ENCODE data around the gene SPIRE1.
"Not testable (repeated sequence)": the region's sequence is repeated elsewhere in the genome, so short reads cannot be mapped to it uniquely, and the experiment has no call there.

SPIRE1 gene

DNA sequence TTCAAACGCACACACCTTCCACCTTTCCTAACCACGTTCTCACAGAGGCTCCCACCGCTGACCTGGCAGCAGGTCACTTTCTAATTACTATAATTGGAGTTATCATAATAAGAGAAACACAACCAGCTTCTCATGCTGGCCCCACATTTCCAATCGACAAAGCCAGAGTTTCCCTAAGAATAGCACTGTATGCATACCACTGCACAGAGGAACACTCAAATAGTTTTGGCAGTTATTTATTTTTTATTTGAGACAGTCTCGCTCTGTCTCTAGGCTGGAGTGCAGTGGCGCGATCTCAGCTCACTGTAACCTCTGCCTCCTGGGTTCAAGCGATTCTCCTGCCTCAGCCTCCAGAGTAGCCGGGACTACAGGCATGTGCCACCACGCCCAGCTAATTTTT lies 176.0 kb downstream of the SPIRE1 start:
- DNase-seq, result not testable (repeated sequence)

DNA sequence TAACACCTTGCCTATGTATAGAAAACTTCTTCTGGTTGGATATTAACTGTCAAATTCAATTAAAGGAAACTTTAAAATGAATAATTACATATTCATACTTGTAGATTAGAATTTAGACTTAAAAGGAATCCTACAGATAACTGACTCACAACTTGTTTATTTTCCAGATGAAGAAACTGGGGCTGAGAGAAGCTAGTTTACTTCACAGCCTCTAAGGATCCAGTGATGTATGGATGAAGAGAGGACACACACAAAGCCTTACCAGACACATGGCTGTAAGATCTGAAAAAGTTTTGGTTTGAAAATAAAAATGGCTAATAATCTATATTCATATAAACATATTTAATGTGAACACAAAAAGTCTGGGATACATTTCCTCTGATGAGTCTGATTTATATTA lies 177.9 kb downstream of the SPIRE1 start:
- no peak for DNase-seq

DNA sequence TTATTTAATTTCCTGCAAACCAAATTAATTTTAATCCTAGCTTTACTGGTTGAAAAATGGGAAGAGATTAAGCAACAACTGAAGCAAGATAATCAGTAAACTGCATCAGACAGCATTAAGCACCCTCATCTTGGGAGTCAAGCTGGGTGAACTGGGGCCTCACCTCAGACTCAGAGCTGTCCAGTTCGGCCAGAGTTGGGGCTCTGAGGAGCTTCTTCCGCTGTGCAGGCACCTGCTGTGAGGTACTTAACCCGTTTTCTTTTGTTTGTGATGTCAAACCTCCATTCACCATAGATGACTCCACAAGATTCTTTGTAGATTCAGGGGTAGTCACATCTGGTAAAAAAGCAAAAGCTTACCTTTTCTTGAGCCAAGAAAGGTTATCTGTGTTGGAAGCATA lies 178.4 kb downstream of the SPIRE1 start:
- DNase-seq, result no peak

DNA sequence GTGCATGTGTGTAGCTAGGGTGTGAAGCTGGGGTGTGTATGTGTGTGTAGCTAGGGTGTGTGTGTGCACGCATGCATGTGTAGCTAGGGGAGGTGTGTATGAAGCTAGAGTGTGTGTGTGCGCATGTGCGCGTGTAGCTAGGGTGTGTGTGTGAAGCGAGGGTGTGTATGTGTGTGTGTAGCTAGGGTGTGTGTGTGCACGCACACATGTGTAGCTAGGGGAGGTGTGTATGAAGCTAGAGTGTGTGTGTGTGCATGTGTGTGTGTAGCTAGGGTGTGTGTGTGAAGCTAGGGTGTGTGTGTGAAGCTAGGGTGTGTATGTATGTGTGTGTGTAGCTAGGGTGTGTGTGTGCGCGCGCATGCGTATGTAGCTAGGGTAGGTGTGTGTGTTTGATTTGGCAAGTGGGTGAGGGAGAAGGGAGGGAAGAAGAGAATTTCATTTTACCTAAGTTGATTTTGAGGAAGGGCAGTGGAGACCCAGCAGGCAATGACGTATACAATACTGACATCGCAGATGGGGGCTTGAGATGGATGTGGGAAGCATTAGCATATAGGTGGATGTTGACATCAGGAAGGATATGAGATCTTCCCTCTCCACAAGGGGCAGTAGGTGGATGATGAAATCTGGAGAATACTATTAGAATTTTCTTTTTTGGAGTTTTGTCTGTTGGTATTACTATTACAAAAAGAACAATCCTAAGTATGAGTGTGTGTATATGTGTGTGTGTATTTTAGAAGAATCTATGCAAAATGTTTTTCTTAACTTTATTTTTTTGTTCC lies 179.4 kb downstream of the SPIRE1 start:
- no peak for DNase-seq

DNA sequence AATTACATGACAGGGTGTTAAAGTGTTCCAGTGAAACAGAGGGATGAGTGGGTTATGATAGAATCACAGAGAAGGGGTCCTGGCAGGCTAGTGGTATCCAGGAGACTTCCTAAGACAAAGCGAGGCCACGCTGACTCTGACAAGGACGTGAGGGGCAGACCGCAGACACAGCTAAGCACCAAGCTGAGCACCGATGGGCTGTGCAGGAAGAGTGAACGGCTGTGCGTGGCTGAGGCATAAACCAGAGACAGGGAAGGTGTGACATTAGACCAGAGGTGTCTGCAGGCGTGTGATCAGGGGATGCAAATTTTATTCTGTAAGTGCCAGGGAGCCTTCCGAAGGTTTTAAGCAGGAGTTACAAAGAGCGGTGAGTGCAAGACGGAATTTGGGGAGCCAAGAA lies 180.3 kb downstream of the SPIRE1 start:
- no peak for DNase-seq

DNA sequence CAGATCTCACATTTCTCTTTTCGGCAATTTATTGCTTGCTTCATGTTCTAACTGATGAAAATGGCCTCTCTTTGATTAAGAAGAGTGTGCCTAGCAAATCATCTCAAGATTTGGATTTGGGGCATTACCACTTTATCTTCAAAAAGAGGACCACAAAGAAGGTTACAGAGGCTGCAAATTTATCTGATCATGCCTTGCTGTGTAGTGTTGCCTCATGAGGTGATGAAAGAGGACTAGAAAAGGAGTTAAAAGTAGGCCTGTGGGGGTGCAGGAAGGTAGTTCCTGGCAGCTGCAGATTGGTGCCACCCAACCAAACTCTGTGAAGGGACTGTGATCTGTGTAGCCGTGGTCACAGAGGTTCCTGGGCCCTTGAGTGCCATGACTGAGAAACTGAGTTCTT lies 181.0 kb downstream of the SPIRE1 start:
- no peak for DNase-seq

DNA sequence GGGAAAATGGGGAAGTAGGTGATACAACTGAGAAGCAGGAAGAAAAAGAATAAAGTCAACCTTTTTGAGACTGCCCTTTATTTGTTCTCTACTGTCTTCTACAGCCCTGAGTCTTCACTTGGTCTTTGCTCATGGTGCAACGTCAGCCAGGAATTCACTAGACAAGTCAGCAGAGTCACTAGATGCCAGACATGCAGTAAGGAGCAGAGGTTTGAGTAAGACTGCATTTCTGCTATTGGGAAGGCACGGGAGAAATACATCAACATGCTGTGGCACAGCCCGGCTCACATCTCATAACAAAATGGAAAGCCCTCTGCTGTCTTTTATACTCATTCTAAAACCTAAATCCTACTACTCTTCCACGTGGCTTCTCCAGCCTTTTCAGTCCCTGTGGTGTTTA lies 183.0 kb downstream of the SPIRE1 start:
- no peak for DNase-seq

DNA sequence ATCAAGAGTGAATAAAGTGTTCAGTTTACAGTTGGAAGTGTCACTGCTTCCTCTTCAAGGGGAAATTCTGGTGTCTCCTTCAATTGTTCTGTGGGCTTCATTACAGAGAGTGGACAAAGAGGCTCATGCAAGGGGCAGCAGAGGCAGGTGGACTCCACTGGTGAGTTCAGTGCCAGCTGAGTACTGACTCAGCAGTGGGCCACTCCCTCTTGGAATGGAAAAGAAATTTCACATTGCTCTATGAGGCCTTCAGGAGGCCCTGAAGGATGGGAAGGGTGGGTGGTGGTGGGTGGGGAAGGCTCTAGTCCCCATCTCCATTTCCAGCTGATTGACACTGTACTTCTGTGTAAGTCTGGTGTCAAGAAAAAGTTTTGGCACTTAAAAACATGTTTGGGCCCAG lies 183.8 kb downstream of the SPIRE1 start:
- DNase-seq, result no peak

DNA sequence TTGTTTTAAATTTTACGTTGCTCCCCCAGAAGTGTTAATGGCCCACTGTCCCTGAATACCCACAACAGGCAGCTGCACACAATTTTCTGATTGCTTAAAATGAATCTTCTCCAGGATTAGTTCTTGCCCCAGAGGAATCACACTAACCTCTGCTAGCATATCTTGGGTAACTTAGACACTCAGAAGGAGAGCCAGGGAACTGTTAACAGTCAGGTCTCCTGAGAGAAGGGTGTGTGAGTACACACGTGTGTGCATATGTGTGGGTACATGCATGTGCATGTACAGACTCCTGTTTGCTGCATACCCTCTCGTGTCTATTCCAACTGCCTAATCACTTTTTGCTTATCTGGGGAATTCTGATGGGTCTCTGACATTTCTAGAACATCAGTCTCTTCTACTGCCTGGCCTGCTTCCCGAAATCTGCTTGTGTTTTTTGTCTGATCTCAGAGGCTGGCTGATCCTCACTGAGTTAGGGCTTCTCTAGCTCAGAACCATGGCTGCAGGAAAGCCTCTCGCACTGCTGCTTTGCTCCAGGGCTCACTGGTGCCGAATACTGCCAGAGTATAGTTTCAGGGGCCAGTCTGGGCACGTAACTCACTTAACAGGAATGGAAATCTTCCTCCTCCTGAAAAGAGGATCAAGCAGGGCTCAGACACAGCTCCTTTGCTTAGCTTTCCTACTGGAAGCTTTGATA lies 187.4 kb downstream of the SPIRE1 start:
- DNase-seq, result no peak

DNA sequence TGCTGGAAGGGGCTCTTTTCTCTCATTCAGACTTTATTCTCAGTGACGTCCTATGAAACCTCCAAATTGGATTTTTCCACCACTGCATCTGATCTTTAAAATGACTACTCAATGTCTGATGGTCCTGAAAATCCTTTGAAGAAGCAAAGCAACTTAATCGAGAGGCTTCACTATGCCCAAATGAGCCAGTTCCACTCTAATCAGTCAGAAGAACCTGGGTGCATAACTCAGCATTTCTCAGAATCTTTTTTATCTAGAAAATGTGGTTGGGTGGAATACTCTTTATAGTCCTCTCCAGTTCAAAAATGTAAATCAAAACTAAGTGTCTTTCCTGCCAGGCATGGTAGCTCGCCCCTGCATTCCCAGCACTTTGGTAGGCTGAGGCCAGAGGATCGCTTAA lies 189.5 kb downstream of the SPIRE1 start:
- no peak for DNase-seq

DNA sequence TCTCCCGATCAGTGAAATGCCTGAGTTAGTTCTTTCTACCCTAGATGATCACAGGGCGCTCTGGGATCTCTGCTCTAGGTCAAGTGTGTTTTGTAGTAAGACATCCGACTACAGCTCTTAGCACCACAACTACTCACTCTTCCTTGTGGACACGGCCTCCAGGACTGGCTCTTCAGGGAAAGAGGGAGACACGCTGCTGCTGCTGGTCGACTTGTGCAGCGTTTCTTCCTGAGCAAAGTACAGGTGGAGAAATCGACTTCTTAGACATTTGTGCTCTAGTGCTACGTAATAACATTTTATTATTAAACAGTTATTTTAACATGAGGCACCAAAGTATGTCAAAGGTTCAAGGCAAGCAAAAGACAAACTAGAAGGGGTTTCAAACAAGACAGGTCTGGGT lies 193.2 kb downstream of the SPIRE1 start:
- no peak for DNase-seq

DNA sequence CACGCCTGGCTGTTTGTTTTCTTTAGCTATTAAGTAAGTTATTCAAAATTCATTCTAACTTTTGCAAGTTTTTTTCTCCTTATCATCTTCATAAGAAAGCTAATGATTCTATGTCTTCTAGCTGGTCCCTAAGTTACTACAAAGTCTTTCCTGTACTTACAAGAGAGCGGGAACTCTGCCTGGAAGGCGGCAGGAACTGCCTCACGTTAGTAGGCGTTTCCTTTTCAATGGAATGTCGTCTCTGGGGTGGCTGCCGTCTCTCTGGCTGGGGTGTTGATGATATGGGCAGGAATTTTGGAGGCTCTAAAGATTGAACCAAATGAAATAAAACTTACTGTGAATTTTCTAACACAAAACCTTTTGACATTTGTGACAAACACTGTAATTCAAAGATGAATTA lies 194.7 kb downstream of the SPIRE1 start:
- no peak for DNase-seq

DNA sequence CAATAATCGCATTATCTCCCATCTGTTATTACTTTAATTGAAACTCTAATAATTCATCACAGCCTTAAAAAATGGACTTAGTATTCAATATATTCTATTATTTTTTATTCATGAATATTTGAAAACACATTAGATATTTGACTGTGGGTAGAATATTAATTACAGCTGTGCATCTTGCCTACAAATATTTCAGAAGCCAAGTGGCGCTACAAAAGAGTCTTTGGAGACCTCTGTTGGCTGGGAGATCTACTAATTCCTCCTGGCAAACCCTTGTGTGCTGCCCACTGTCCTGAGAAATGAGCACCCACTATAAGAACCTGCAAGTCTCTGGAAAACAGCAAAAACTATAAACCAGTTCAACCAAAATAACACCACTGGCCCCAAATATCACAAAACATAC lies 195.7 kb downstream of the SPIRE1 start:
- DNase-seq, result no peak

DNA sequence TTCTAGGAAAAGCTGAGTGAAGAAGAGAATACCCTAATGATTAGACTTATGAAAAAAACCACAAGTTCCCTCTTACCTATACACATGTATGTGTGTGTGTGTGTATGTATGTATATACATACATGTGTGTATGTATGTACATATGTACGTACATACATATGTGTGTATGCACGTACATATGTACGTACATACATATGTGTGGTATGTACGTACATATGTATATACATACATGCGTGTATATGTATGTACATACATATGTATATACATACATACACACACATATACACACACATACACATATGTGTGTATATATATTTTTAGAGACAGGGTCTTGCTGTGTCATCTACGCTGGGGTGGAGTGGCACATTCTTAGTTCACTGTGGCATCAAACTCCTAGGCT lies 196.6 kb downstream of the SPIRE1 start:
- no peak for DNase-seq

DNA sequence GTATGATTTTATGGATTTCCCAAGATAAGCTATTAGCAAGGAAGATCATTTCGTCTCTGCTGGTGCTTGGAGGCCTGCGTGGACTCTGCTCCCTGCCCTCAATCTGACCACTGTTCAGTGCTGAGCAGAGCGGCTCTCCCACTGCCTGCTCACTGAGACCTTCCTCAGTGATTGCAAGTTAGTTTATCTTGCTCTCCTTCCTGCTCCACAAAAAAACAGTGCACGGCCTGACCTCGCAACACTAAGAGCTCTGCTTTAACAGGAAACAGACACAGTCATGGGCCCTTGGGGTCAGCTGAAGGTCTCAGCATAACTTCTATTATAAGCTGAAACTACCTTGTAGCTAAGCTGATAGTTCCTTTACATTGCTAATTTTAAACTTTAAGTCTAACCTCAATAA lies 197.0 kb downstream of the SPIRE1 start:
- DNase-seq, result no peak

DNA sequence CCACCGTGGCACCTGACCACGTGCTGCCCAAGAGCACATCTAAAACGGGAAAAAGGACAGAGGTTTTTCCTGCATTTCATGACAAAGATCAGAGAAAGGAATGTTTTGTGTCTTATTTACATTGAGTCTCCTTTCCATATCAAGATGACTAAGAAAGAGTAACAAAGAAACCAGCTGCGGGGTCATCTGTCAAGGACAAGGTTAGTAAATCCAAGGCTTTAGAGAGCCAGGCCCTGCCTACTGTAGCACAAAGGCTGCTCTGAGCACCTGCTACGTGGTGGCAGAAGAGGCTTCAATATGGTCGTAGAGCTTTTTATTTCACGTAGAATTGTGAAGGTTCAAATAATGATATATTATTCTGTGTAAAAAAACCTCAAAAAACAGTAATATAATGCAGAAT lies 199.1 kb downstream of the SPIRE1 start:
- DNase-seq, result no peak

DNA sequence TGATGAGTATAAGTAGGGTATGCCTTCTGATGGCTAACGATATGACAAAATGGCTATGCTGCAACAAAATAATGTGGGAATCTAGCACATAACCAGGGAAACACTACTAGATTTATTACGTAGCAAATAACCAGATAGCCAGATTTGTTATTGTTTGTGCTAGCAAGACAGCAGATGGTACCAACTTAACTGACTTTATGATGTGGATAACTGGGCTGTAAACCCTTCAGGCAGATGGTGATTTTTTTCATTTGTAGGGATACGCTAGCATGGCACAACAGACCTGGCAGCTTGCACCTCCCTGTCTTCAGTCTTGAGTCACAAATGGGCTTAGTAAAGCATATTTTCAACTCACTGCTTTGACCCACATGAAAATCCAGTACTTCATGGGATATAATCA lies 201.5 kb downstream of the SPIRE1 start:
- no peak for DNase-seq

DNA sequence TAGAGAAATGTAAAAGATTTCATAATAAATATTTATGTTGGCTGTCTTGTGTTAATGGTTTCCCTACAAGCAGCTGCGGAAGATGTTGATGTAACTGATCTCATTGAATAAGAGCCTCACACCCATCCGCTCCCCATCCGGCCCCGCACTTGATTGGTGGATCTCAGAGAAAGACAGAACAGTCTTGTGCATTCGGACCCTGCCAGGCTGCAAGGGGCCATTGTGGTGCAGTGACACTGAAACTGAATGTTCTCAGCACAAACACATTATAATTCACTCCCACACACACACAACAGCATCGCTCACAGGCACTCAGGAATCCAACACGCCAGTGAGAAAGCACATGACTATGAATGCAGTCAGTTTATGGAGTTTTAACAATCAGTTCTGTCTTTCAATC lies 202.4 kb downstream of the SPIRE1 start:
- no peak for DNase-seq

DNA sequence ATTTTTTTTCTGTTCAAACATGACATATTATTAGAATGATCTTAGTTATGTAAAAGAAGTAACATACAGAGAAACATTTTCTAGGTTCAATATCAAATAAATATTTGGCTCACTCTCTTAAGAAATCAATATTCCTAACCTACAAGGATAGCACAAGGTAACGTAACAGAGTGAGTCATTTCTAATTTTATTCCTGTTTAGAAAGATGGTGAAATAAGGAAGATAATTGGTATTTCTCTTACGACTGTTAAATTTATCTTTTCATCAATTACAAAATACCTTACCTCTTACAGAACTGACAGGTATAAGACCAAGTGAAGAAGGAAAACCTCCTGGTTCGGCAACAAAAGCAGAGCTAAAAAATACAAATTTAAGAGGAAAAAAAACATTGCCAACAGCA lies 205.1 kb downstream of the SPIRE1 start:
- DNase-seq, result no peak

DNA sequence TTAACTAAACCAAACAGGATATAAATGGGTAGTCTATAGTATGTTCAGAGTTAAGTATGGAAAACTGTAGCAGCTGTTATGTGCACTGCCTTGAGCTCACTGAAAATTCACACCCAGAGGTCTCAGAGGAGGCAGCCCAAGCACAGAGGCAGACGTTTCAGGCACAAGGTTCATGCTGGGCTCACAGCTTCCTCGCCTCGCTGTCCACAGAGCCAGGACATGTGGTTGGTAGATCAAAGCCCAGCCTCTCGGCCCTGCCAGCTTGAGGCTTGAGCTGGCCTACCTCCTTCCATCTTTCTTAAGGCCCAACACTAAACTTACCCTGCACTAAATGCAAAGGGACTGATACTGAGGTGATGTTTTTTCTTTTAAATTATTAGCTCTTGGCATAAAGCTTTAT lies 206.5 kb downstream of the SPIRE1 start:
- no peak for DNase-seq

DNA sequence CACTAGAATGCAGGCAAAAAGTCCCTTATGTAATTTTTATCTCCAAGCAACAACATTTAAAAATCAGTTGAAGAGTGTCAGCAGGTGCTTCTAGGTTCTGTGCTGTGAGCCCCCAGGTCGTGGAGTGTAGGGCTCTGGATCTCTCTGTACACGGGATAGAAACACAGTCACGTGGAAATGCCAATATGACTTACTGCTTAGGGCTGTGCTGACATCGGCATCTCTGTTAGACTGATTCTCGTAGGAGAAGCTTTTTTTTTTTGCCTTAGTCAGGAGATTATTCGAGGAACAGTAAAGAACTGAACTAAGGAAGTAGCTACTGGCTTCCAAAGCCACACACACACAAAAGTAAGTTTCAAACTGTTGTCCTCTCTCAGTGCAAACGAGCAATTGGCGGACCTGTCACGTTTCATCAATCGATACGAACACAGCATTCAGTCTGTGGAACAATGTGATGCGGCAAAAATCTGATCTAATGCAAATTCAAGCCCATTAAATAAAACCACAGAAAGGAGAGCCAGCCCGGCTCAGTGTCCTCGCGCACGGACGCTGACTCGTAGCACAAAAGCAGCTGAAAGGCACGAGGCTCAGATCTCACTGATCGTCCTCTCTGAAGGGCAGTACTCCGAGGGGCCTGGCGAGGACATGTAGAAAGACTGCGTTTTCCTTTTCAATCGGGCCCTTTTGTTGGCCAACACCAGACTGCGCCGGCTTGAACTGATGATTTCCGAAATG lies 208.7 kb downstream of the SPIRE1 start:
- no peak for DNase-seq

DNA sequence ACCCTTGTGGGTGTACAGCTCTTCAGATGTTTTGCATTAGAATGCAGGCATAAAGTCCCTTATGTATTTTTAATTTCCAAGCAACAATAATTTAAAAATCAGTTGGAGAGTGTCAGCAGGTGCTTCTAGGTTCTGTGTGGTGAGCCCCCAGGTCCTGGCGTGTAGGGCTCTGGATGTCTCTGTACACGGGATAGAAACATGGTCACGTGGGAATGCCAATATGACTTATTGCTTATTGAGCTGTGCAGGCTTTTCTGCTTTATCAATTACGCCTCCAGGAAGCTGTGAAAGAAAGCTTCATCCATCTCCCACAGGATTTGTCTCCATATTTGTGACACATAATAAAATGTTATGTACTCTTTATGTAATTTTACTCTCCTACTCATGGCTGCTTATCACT lies 212.4 kb downstream of the SPIRE1 start:
- DNase-seq, result no peak

DNA sequence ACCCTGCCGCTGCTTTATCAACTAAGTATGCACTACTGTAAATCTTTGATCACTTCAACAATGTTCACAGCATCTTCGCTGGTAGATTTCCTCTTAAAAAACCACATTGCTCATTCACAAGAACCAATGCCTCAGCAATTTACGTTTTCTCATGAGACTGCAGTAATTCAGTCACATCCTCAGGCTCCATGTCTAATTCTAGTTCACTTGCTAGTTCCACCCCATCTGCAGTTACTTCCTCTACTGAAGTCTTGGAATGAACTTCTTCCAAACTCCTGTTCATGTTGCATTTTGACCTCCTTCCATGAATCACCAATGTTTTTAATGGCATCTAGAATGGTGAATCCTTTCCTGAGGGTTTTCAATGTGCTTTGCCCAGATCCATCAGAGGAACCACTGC lies 214.4 kb downstream of the SPIRE1 start:
- DNase-seq, result no peak

DNA sequence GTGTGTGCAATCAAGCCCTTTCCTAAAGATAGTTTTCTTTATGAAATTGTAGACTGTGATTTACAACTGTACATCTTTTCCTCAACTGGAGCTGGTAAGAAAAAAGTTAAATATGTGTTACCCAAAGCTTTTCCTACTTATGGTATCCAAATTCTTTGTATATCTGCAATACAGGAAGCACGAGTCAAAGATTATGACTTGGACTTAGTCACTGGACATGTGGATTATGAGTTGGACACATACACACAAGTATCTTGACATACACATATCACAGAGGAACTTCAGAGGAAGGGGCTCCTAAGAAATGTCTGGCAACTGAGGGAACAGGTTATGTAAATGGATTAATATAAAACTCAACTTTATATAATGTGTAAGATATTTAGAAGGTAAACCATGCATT lies 215.0 kb downstream of the SPIRE1 start:
- DNase-seq, result no peak
